ENCODE results near the gene CFAP68. TPM values are rescaled to one million over a fixed set of nuclear protein-coding genes. Genes with fewer than 3 reads are reported as not detected.

Gene CFAP68
- total and polyA plus RNA-seq, 2 of the 13 experiments (the other 11 are each of a cell fraction or from before 2014, with no cell fraction given): 22.2 to 25.6 TPM

DNA sequence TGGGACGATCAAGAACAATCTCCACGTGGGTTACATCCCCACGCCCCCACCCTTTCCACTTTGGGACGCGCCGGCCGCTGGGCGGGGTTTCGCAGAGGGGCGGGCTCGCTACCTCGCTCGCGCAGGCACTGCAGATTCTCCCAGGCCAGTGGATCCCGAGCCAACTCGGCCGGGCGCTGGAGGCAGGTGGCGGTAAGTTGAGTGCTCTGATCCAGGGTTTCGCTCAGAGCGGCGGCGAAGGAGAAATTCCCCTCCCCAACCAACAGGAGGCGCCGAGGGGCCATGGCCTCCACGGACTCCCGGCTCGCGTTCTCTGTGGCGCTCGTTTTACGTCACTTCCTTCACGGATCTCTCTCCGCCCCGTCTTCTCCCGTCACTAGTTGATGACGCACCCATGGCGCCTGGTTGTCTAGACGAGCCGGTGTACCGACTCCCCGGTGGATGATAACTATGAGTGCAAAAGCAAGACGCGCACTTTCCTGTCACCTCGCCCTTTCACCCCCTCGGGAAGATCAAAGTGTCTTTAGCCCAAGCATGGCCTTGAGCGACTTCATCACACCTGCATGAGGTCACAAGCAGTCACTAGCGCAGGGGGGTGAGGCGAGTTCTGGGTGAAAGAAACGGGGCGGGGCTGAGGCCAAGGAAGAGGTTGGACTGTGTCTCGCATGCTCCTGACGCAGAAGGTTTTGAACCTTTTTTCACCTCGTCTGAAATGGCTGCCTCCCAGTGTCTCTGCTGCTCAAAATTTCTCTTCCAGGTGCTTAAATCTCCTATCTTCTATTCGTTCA is at the start of gene CFAP68, which contains the start of gene FDXACB1 (continued):
- TF ChIP-seq, protein P1, sequence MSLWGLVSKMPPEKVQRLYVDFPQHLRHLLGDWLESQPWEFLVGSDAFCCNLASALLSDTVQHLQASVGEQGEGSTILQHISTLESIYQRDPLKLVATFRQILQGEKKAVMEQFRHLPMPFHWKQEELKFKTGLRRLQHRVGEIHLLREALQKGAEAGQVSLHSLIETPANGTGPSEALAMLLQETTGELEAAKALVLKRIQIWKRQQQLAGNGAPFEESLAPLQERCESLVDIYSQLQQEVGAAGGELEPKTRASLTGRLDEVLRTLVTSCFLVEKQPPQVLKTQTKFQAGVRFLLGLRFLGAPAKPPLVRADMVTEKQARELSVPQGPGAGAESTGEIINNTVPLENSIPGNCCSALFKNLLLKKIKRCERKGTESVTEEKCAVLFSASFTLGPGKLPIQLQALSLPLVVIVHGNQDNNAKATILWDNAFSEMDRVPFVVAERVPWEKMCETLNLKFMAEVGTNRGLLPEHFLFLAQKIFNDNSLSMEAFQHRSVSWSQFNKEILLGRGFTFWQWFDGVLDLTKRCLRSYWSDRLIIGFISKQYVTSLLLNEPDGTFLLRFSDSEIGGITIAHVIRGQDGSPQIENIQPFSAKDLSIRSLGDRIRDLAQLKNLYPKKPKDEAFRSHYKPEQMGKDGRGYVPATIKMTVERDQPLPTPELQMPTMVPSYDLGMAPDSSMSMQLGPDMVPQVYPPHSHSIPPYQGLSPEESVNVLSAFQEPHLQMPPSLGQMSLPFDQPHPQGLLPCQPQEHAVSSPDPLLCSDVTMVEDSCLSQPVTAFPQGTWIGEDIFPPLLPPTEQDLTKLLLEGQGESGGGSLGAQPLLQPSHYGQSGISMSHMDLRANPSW (CRISPR knock-in tag; IDR thresholded peaks at IDR 0.05; ENCODE audit: borderline replicate concordance): peak; percentile 51; the same call in 1 of the 2 replicates
- 0 out of 4 replicates have a peak, but pooled peaks of 1 of the 2 experiments have one; percentile 3 for TF ChIP-seq MAFK (conservative IDR thresholded peaks at IDR 0.05 in 1 of 2, IDR thresholded peaks at IDR 0.05 in 1 of 2; ENCODE audit: low read length in 2 of 2)
- no peak for TF ChIP-seq CBX2 (IDR thresholded peaks at IDR 0.05; ENCODE audit: low read depth, low read length)
- TF ChIP-seq CBX2 (CRISPR knock-in tag; IDR thresholded peaks at IDR 0.05; ENCODE audit: low read depth): 0 out of 2 replicates have a peak, but pooled peaks have one; percentile 16
- TF ChIP-seq ZNF572 (CRISPR knock-in tag; IDR thresholded peaks at IDR 0.05): peak; percentile 75; the same call in 1 of the 2 replicates
- peak; percentile 77 for TF ChIP-seq TCF7 (IDR thresholded peaks at IDR 0.05; ENCODE audit: low read depth)
- TF ChIP-seq SMAD3 (CRISPR knock-in tag; IDR thresholded peaks at IDR 0.05): peak; percentile 91
- TF ChIP-seq MTF2 (CRISPR knock-in tag; IDR thresholded peaks at IDR 0.05; ENCODE audit: borderline replicate concordance): peak; percentile 3; the same call in 1 of the 2 replicates
- TF ChIP-seq, protein P2, sequence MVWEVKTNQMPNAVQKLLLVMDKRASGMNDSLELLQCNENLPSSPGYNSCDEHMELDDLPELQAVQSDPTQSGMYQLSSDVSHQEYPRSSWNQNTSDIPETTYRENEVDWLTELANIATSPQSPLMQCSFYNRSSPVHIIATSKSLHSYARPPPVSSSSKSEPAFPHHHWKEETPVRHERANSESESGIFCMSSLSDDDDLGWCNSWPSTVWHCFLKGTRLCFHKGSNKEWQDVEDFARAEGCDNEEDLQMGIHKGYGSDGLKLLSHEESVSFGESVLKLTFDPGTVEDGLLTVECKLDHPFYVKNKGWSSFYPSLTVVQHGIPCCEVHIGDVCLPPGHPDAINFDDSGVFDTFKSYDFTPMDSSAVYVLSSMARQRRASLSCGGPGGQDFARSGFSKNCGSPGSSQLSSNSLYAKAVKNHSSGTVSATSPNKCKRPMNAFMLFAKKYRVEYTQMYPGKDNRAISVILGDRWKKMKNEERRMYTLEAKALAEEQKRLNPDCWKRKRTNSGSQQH (CRISPR knock-in tag; IDR thresholded peaks at IDR 0.05; ENCODE audit: low read depth): no peak
- TF ChIP-seq, protein P3, sequence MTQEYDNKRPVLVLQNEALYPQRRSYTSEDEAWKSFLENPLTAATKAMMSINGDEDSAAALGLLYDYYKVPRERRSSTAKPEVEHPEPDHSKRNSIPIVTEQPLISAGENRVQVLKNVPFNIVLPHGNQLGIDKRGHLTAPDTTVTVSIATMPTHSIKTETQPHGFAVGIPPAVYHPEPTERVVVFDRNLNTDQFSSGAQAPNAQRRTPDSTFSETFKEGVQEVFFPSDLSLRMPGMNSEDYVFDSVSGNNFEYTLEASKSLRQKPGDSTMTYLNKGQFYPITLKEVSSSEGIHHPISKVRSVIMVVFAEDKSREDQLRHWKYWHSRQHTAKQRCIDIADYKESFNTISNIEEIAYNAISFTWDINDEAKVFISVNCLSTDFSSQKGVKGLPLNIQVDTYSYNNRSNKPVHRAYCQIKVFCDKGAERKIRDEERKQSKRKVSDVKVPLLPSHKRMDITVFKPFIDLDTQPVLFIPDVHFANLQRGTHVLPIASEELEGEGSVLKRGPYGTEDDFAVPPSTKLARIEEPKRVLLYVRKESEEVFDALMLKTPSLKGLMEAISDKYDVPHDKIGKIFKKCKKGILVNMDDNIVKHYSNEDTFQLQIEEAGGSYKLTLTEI (CRISPR knock-in tag; conservative IDR thresholded peaks at IDR 0.05): no peak
- TF ChIP-seq ZNF354B (CRISPR knock-in tag; IDR thresholded peaks at IDR 0.05): no peak
- peak; percentile 68 for TF ChIP-seq FOXC1 (CRISPR knock-in tag; IDR thresholded peaks at IDR 0.05; ENCODE audit: borderline replicate concordance)
- TF ChIP-seq TEAD3 (CRISPR knock-in tag; optimal IDR thresholded peaks at IDR 0.05; ENCODE audit: borderline replicate concordance): peak; percentile 82
- TF ChIP-seq, protein P4, sequence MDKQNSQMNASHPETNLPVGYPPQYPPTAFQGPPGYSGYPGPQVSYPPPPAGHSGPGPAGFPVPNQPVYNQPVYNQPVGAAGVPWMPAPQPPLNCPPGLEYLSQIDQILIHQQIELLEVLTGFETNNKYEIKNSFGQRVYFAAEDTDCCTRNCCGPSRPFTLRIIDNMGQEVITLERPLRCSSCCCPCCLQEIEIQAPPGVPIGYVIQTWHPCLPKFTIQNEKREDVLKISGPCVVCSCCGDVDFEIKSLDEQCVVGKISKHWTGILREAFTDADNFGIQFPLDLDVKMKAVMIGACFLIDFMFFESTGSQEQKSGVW (CRISPR knock-in tag; IDR thresholded peaks at IDR 0.05; ENCODE audit: borderline replicate concordance): no peak
- TF ChIP-seq ZFP90 (CRISPR knock-in tag; IDR thresholded peaks at IDR 0.05; ENCODE audit: borderline replicate concordance): peak; percentile 77
- no peak for TF ChIP-seq ZFP41 (CRISPR knock-in tag; IDR thresholded peaks at IDR 0.05; ENCODE audit: borderline replicate concordance)
- no peak for TF ChIP-seq SMARCE1 (IDR thresholded peaks at IDR 0.05; ENCODE audit: borderline replicate concordance)
- peak; percentile 22; the same call in 1 of the 2 replicates for TF ChIP-seq EEA1 (CRISPR knock-in tag; IDR thresholded peaks at IDR 0.05; ENCODE audit: borderline replicate concordance)
- no peak for TF ChIP-seq AKAP8 (CRISPR knock-in tag; IDR thresholded peaks at IDR 0.05)
- TF ChIP-seq ESRRA (CRISPR knock-in tag; IDR thresholded peaks at IDR 0.05; ENCODE audit: low read depth): peak; percentile 51; the same call in 1 of the 2 replicates
- TF ChIP-seq, protein P5, sequence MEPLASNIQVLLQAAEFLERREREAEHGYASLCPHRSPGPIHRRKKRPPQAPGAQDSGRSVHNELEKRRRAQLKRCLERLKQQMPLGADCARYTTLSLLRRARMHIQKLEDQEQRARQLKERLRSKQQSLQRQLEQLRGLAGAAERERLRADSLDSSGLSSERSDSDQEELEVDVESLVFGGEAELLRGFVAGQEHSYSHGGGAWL (CRISPR knock-in tag; IDR thresholded peaks at IDR 0.05): 0 out of 2 replicates have a peak, but pooled peaks have one; percentile 17
- TF ChIP-seq NFE2L1 (CRISPR knock-in tag; IDR thresholded peaks at IDR 0.05; ENCODE audit: borderline replicate concordance): no peak
